HepG2 (cell line): ENCODE data around the gene GABRG3. TPM values are rescaled to one million over a fixed set of nuclear protein-coding genes. Genes with fewer than 3 reads are reported as not detected.

Source experiments
- ATAC-seq: fragments of 200-7000 bp; cut with Tn5 transposase; 3 replicates; pipeline ENCODE4 v1.9.1; 2020; ENCODE audit warnings: mild to moderate bottlenecking, moderate library complexity
- BruUV-seq: library from RNA; stranded (reverse); fragments of 400-500 nt; replicated peaks from 2 replicates; lab custom pipeline; 2021; lab: Mats Ljungman, UMichigan
- CTCF ChIA-PET: fragments of 300-600 bp; formaldehyde crosslinking; extraction: SDS; loops from one replicate; lab custom pipeline; 2021; ENCODE audit warnings: low total read pairs, inconsistent platforms, low intra/inter-chr PET ratio; lab: Yijun Ruan, JAX
- POLR2A ChIA-PET: fragments of 350-600 bp; sonication (Branson Sonifier 250); formaldehyde crosslinking; loops from one replicate; lab custom pipeline; 2020; ENCODE audit warnings: antibody characterized with exemption, inconsistent platforms; lab: Yijun Ruan, JAX
- DNase-seq: peaks from one replicate; pipeline ENCODE4 v3.0.0-alpha.2; 2015; ENCODE audit warnings: low spot score
- FAIRE-seq: peaks from 3 replicates; lab custom pipeline; 2011; peaks lifted over from hg19 to GRCh38; lab: Jason Lieb, UNC
- H2AFZ ChIP-seq: one replicate; pipeline ENCODE4 v1.6.1; 2011; ENCODE audit warnings: low read length, inconsistent platforms
- H3K27ac ChIP-seq: fragments of 300-600 bp; 3 replicates; pipeline ENCODE4 v1.8.0; 2011; ENCODE audit warnings: mixed run types, mild to moderate bottlenecking, mixed read lengths, low read length, inconsistent platforms; ENCODE audit not compliant: insufficient read depth; ENCODE audit errors: extremely low read length
- H3K27me3 ChIP-seq, 2 experiments: fragments of 200-600 bp in 1 of 2; 2 replicates in 1 of 2; 3 replicates in 1 of 2; pipeline versions ENCODE4 v1.6.0 to v1.8.0; 2011; ENCODE audit warnings: low read length in 2 of 2, mild to moderate bottlenecking in 2 of 2, moderate library complexity in 2 of 2, inconsistent platforms in 1 of 2; ENCODE audit not compliant: insufficient read depth in 2 of 2, control insufficient read depth in 1 of 2
- H3K36me3 ChIP-seq, 2 experiments: fragments of 200-600 bp in 1 of 2; replicated peaks in 1 of 2; 2 replicates in 1 of 2; 3 replicates in 1 of 2; pipeline versions ENCODE4 v1.5.1 to v1.8.0; 2011; ENCODE audit warnings: low read length in 2 of 2, inconsistent platforms in 1 of 2; ENCODE audit not compliant: insufficient read depth in 2 of 2, control insufficient read depth in 1 of 2
- H3K4me1 ChIP-seq: 2 replicates; pipeline ENCODE4 v1.5.1; 2012; ENCODE audit warnings: low read length, inconsistent platforms; ENCODE audit not compliant: insufficient read depth
- H3K4me2 ChIP-seq: 2 replicates; pipeline ENCODE4 v1.6.0; 2011; ENCODE audit warnings: low read depth, low read length, inconsistent platforms
- H3K4me3 ChIP-seq, 3 experiments: fragments of 200-600 bp in 1 of 3; sonication (generic), shearing (Covaris generic) in 1 of 3; replicated peaks in 1 of 3; 2 replicates each; pipeline ENCODE4 v1.5.1; 2011 to 2016; ENCODE audit warnings: low read length in 3 of 3, inconsistent platforms in 2 of 3, low read depth in 2 of 3, mild to moderate bottlenecking in 2 of 3, control low read depth in 1 of 3, mixed read lengths in 1 of 3; ENCODE audit not compliant: insufficient read depth in 1 of 3
- H3K79me2 ChIP-seq: one replicate; pipeline ENCODE4 v1.6.1; 2011; ENCODE audit warnings: low read length, inconsistent platforms; ENCODE audit not compliant: insufficient read depth
- H3K9ac ChIP-seq: 2 replicates; pipeline ENCODE4 v1.6.0; 2011; ENCODE audit warnings: mild to moderate bottlenecking, low read depth, low read length, inconsistent platforms; ENCODE audit not compliant: insufficient read depth
- H3K9me3 ChIP-seq: 2 replicates; pipeline ENCODE4 v1.5.1; 2012; ENCODE audit warnings: mild to moderate bottlenecking, low read length
- H4K20me1 ChIP-seq: 2 replicates; pipeline ENCODE4 v1.6.0; 2011; ENCODE audit warnings: inconsistent platforms, mild to moderate bottlenecking, low read length, moderate library complexity; ENCODE audit not compliant: insufficient read depth
- CREB1 ChIP-seq, 2 experiments: fragments of 450-650 bp in 1 of 2; IDR thresholded peaks; 2 replicates each; pipeline ENCODE4 v1.6.1; 2016 to 2017; ENCODE audit warnings: control low read depth in 1 of 2, mild to moderate bottlenecking in 1 of 2, missing compliant biosample characterization in 1 of 2, missing genetic modification characterization in 1 of 2
- DR1 ChIP-seq: sonication (generic); formaldehyde crosslinking; IDR thresholded peaks from 2 replicates; pipeline ENCODE4 v1.8.0; 2021; ENCODE audit warnings: mild to moderate bottlenecking, missing genetic modification reagents, inconsistent platforms
- ELF4 ChIP-seq: sonication (generic); formaldehyde crosslinking; IDR thresholded peaks from 2 replicates; pipeline ENCODE4 v1.5.0; 2020; ENCODE audit warnings: missing genetic modification reagents, mild to moderate bottlenecking, moderate library complexity, borderline replicate concordance
- HNRNPK ChIP-seq: fragments of 200-400 bp; formaldehyde crosslinking; IDR thresholded peaks from 2 replicates; pipeline ENCODE4 v1.6.1; 2018; ENCODE audit warnings: low read length, low read depth, moderate library complexity, mild to moderate bottlenecking; ENCODE audit not compliant: poor library complexity, severe bottlenecking
- MXD4 ChIP-seq: IDR thresholded peaks from 2 replicates; pipeline ENCODE4 v1.6.1; 2016; ENCODE audit warnings: mild to moderate bottlenecking, missing biosample characterization, missing genetic modification reagents
- NBN ChIP-seq: fragments of 450-650 bp; conservative IDR thresholded peaks from 2 replicates; pipeline ENCODE4 v1.6.1; 2017
- NFE2L2 ChIP-seq: fragments of 150-350 bp; IDR thresholded peaks from 2 replicates; pipeline ENCODE4 v1.6.1; 2014; ENCODE audit warnings: low read length
- PCBP1 ChIP-seq: fragments of 200-400 bp; formaldehyde crosslinking; IDR thresholded peaks from 2 replicates; pipeline ENCODE4 v1.6.1; 2017; ENCODE audit warnings: mild to moderate bottlenecking, low read depth, low read length, borderline replicate concordance
- PCBP2 ChIP-seq: fragments of 200-400 bp; formaldehyde crosslinking; optimal IDR thresholded peaks from 2 replicates; pipeline ENCODE3; 2018; ENCODE audit warnings: low read length, low read depth; ENCODE audit not compliant: poor library complexity, severe bottlenecking
- RARA ChIP-seq: IDR thresholded peaks from 2 replicates; pipeline ENCODE4 v1.6.1; 2016; ENCODE audit warnings: missing genetic modification reagents, missing compliant biosample characterization
- SIX1 ChIP-seq: sonication (generic); formaldehyde crosslinking; IDR thresholded peaks from 2 replicates; pipeline ENCODE4 v1.4.0; 2020; ENCODE audit warnings: missing genetic modification reagents, borderline replicate concordance
- ZNF572 ChIP-seq: sonication (generic); formaldehyde crosslinking; IDR thresholded peaks from 2 replicates; pipeline ENCODE4 v1.5.1; 2020; ENCODE audit warnings: mild to moderate bottlenecking, missing genetic modification reagents
- ZNF619 ChIP-seq: sonication (generic); formaldehyde crosslinking; IDR thresholded peaks from 2 replicates; pipeline ENCODE4 v1.4.0; 2020; ENCODE audit warnings: mild to moderate bottlenecking, missing genetic modification reagents
- ZSCAN29 ChIP-seq: sonication (generic); formaldehyde crosslinking; conservative IDR thresholded peaks from 2 replicates; pipeline ENCODE4 v1.4.0; 2020; ENCODE audit warnings: mild to moderate bottlenecking, missing genetic modification reagents
- WGBS: methylation state at CpG from one replicate; pipeline ENCODE4 v1.1.6; 2017; ENCODE audit warnings: low lambda C conversion rate; 5-methylcytosine and 5-hydroxymethylcytosine counted together
- in situ Hi-C: cut with HindIII; loops from 2 replicates; pipeline ENCODE4 v1.10.0; 2017; ENCODE audit warnings: low pct_unique_long_range_greater_than_20kb; ENCODE audit not compliant: extremely low pct_ligation_motif_present
- intact Hi-C: fragments of 100-400 bp; cut with micrococcal nuclease; formaldehyde crosslinking; loops from one replicate; pipeline ENCODE4 v1.10.0; 2022; ENCODE audit not compliant: unreplicated experiment
- polyA plus RNA-seq, 8 experiments: library from polyadenylated mRNA; depleted of rRNA in 3 of 8; stranded (reverse) in 7 of 8; unstranded in 1 of 8; fragments of >200 nt; fragmentation: Illumina TruSeq in 4 of 8; extraction: Trizol in 4 of 8; gene quantifications; 2 replicates each; pipeline versions ENCODE4 v1.2.1 to v1.2.3, GENCODE V29; 2011 to 2016; ENCODE audit warnings: low read depth in 4 of 8, missing spikeins in 1 of 8, mixed read lengths in 1 of 8; ENCODE audit not compliant: insufficient read depth in 1 of 8
- total RNA-seq, 5 experiments: library from RNA; depleted of rRNA; stranded (reverse); fragments of >200 nt; fragmentation: Illumina TruSeq; extraction: Trizol; gene quantifications; 2 replicates each; pipeline ENCODE4 v1.2.3, GENCODE V29; 2016; ENCODE audit warnings: low read depth in 1 of 5
- TF ChIP-seq, protein P1 (sequence below): sonication (generic); formaldehyde crosslinking; IDR thresholded peaks from 2 replicates; pipeline ENCODE4 v1.4.0; 2020; ENCODE audit warnings: missing genetic modification reagents
- TF ChIP-seq, protein P2 (sequence below): IDR thresholded peaks from 2 replicates; pipeline ENCODE4 v1.6.1; 2018; ENCODE audit warnings: missing genetic modification reagents, mild to moderate bottlenecking, missing compliant biosample characterization

GABRG3 gene
- total and polyA plus RNA-seq, 2 of the 13 experiments (the other 11 are each of a cell fraction or from before 2014, with no cell fraction given) = not detected

DNA sequence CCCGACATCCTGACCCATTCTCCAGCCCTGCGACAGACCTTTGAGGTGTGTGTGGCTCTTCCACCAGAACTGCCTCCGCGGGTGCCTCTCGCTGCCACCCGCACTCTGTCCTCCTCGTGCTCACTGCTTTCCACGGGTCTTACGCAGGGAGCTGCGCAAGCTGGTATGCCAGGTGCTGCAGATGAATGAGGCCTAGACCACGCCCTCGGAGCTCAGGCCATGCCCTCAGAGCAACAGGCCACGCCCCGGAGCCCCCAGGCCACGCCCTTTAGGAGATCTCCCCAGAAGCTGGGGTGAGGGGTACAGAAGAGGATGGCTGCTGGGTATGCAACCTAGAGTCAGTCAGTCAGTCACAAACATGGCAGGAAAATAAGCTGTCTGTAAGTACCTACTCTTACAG, 300.3 kb downstream of the GABRG3 start:
- FAIRE-seq (no peak), ATAC-seq (no peak), DNase-seq (no peak)
- Histone ChIP-seq H3K36me3 (no peaks in the 10 kb centered on the region), H4K20me1 (no peaks in the 10 kb centered on the region), H3K9me3 (peaks cover 18% of the 10 kb centered on the region), H3K79me2 (no peaks in the 10 kb centered on the region), H3K9ac (no peak overlapping the region), H3K27me3 (no peaks in the 10 kb centered on the region), H2AFZ (no peak overlapping the region), H3K4me1 (no peaks in the 10 kb centered on the region), H3K4me3 (no peak overlapping the region), H3K27ac (no peak overlapping the region), H3K4me2 (no peak overlapping the region)
- ChIA-PET CTCF (no interaction called here), POLR2A (no interaction called here)
- 55% methylated on average over 4 of the region's 15 CpGs for WGBS
- intact Hi-C loops = no loop called here
- in situ Hi-C loops = no loop called here
- TF ChIP-seq ZNF572 (CRISPR knock-in tag) = no peak
- no peak for TF ChIP-seq NBN
- no peak for TF ChIP-seq PCBP1
- TF ChIP-seq, protein P1, sequence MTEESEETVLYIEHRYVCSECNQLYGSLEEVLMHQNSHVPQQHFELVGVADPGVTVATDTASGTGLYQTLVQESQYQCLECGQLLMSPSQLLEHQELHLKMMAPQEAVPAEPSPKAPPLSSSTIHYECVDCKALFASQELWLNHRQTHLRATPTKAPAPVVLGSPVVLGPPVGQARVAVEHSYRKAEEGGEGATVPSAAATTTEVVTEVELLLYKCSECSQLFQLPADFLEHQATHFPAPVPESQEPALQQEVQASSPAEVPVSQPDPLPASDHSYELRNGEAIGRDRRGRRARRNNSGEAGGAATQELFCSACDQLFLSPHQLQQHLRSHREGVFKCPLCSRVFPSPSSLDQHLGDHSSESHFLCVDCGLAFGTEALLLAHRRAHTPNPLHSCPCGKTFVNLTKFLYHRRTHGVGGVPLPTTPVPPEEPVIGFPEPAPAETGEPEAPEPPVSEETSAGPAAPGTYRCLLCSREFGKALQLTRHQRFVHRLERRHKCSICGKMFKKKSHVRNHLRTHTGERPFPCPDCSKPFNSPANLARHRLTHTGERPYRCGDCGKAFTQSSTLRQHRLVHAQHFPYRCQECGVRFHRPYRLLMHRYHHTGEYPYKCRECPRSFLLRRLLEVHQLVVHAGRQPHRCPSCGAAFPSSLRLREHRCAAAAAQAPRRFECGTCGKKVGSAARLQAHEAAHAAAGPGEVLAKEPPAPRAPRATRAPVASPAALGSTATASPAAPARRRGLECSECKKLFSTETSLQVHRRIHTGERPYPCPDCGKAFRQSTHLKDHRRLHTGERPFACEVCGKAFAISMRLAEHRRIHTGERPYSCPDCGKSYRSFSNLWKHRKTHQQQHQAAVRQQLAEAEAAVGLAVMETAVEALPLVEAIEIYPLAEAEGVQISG (CRISPR knock-in tag) = no peak
- no peak for TF ChIP-seq DR1 (CRISPR knock-in tag)
- TF ChIP-seq ZSCAN29 (CRISPR knock-in tag) = no peak
- no peak for TF ChIP-seq SIX1 (CRISPR knock-in tag)
- no peak for TF ChIP-seq ELF4 (CRISPR knock-in tag)
- no peak for TF ChIP-seq MXD4 (CRISPR knock-in tag)
- TF ChIP-seq CREB1 (IDR thresholded peaks at IDR 0.05) = no peak
- TF ChIP-seq CREB1 (CRISPR knock-in tag; IDR thresholded peaks at IDR 0.05) = no peak
- TF ChIP-seq NFE2L2 = no peak
- TF ChIP-seq HNRNPK = no peak
- no peak for TF ChIP-seq PCBP2
- no peak for TF ChIP-seq RARA (CRISPR knock-in tag)
- TF ChIP-seq, protein P2, sequence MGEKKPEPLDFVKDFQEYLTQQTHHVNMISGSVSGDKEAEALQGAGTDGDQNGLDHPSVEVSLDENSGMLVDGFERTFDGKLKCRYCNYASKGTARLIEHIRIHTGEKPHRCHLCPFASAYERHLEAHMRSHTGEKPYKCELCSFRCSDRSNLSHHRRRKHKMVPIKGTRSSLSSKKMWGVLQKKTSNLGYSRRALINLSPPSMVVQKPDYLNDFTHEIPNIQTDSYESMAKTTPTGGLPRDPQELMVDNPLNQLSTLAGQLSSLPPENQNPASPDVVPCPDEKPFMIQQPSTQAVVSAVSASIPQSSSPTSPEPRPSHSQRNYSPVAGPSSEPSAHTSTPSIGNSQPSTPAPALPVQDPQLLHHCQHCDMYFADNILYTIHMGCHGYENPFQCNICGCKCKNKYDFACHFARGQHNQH (CRISPR knock-in tag) = no peak
- TF ChIP-seq ZNF619 (CRISPR knock-in tag) = no peak
- BruUV-seq = no TSS peak
